ENCODE data around the gene PRKG1. TPM values are rescaled to one million over a fixed set of nuclear protein-coding genes. Genes with fewer than 3 reads are reported as not detected.

Gene PRKG1
- total RNA-seq, 1 experiment from 2014 or later, result 1.0 TPM

- DNase-seq (ENCODE audit: extremely low read depth, low read depth), result no peak
Observed at GRCh38 chr10:51215951-51216834, 141.9 kb downstream of the PRKG1 start.

GRCh38 chr10:51217505-51217904 lies 143.2 kb downstream of the PRKG1 start:
- DNase-seq (ENCODE audit: extremely low read depth, low read depth), result no peak

- DNase-seq (ENCODE audit: extremely low read depth, low read depth), result no peak
Observed at GRCh38 chr10:51224671-51225161, 150.4 kb downstream of the PRKG1 start.

GRCh38 chr10:51227897-51228713 lies 153.8 kb downstream of the PRKG1 start:
- DNase-seq (ENCODE audit: extremely low read depth, low read depth), result no peak

GRCh38 chr10:51228714-51229100 lies 154.4 kb downstream of the PRKG1 start:
- no peak for DNase-seq (ENCODE audit: extremely low read depth, low read depth)

GRCh38 chr10:51230887-51231585 lies 156.7 kb downstream of the PRKG1 start:
- DNase-seq (ENCODE audit: extremely low read depth, low read depth), result no peak

GRCh38 chr10:51231754-51232153 lies 157.5 kb downstream of the PRKG1 start:
- DNase-seq (ENCODE audit: extremely low read depth, low read depth), result no peak

- DNase-seq (ENCODE audit: extremely low read depth, low read depth), result no peak
Observed at GRCh38 chr10:51233337-51234100, 159.2 kb downstream of the PRKG1 start.

GRCh38 chr10:51235865-51236264 lies 161.6 kb downstream of the PRKG1 start:
- DNase-seq (ENCODE audit: extremely low read depth, low read depth), result no peak

GRCh38 chr10:51239006-51239405 lies 164.7 kb downstream of the PRKG1 start:
- no peak for DNase-seq (ENCODE audit: extremely low read depth, low read depth)

GRCh38 chr10:51241461-51241860 lies 167.2 kb downstream of the PRKG1 start:
- no peak for DNase-seq (ENCODE audit: extremely low read depth, low read depth)

GRCh38 chr10:51242393-51242792 lies 168.1 kb downstream of the PRKG1 start:
- DNase-seq (ENCODE audit: extremely low read depth, low read depth), result no peak

- DNase-seq (ENCODE audit: extremely low read depth, low read depth), result no peak
Observed at GRCh38 chr10:51244309-51244708, 170.0 kb downstream of the PRKG1 start.

GRCh38 chr10:51244748-51245490 lies 170.6 kb downstream of the PRKG1 start:
- no peak for DNase-seq (ENCODE audit: extremely low read depth, low read depth)

GRCh38 chr10:51246156-51246555 lies 171.9 kb downstream of the PRKG1 start:
- no peak for DNase-seq (ENCODE audit: extremely low read depth, low read depth)

GRCh38 chr10:51250278-51250920 lies 176.1 kb downstream of the PRKG1 start:
- no peak for DNase-seq (ENCODE audit: extremely low read depth, low read depth)

GRCh38 chr10:51251110-51251509 lies 176.8 kb downstream of the PRKG1 start:
- no peak for DNase-seq (ENCODE audit: extremely low read depth, low read depth)

GRCh38 chr10:51255381-51255780 lies 181.1 kb downstream of the PRKG1 start:
- DNase-seq (ENCODE audit: extremely low read depth, low read depth), result no peak

Measured in NCI-H460 (cell line).